AG09309 (cell line): ENCODE results near the gene CELA2B.
"Not testable (repeated sequence)": the region's sequence is repeated elsewhere in the genome, so short reads cannot be mapped to it uniquely, and the experiment has no call there.

ENCODE experiments used
- DNase-seq: peaks from one replicate; pipeline ENCODE4 v3.0.0-alpha.2; 2010; ENCODE audit warnings: low read depth
- H3K4me3 ChIP-seq: 2 replicates; pipeline ENCODE4 v1.5.1; 2011; ENCODE audit warnings: mild to moderate bottlenecking, low read depth, low read length, moderate library complexity; ENCODE audit not compliant: control insufficient read depth
- CTCF ChIP-seq: IDR thresholded peaks from 2 replicates; pipeline ENCODE4 v1.5.1; 2011; ENCODE audit warnings: mild to moderate bottlenecking, low read depth, low read length, inconsistent platforms; ENCODE audit not compliant: insufficient read depth, control insufficient read depth; ENCODE audit errors: missing control alignments

Gene CELA2B

GRCh38 chr1:15452216-15452615 is 23.7 kb upstream of the CELA2B start:
- no peak for DNase-seq
- TF ChIP-seq CTCF: no peak
- no peak overlapping the region for H3K4me3 ChIP-seq

GRCh38 chr1:15452866-15453571 is 22.9 kb upstream of the CELA2B start:
- H3K4me3 ChIP-seq: no peak overlapping the region
- TF ChIP-seq CTCF: no peak
- no peak for DNase-seq

- no peak overlapping the region for H3K4me3 ChIP-seq
- DNase-seq: no peak
- no peak for TF ChIP-seq CTCF
Measured at GRCh38 chr1:15453734-15454133, 22.2 kb upstream of the CELA2B start.

GRCh38 chr1:15454256-15454655 is 21.6 kb upstream of the CELA2B start:
- H3K4me3 ChIP-seq: no peak overlapping the region
- no peak for TF ChIP-seq CTCF
- peak; percentile 63 for DNase-seq

GRCh38 chr1:15455522-15455921 is 20.4 kb upstream of the CELA2B start:
- peak; percentile 48 for DNase-seq
- TF ChIP-seq CTCF: no peak
- no peak overlapping the region for H3K4me3 ChIP-seq

GRCh38 chr1:15456313-15456954 is 19.5 kb upstream of the CELA2B start, which contains the start of gene CELA2A:
Gene CELA2A (plus strand): TSS chr1:15456732. CDS start chr1:15456754, 22 bp downstream.
- DNase-seq: no peak
- TF ChIP-seq CTCF: no peak
- H3K4me3 ChIP-seq: no peak within 1 kb of the TSS

GRCh38 chr1:15457585-15457984 is 18.3 kb upstream of the CELA2B start:
- no peak for TF ChIP-seq CTCF
- no peak for DNase-seq
- no peak overlapping the region for H3K4me3 ChIP-seq

- not testable (repeated sequence) for H3K4me3 ChIP-seq, DNase-seq
Measured at GRCh38 chr1:15458388-15458787, 17.5 kb upstream of the CELA2B start.
